Thoracic aorta (tissue), 2 donors: ENCODE results near the gene TNFRSF12A. TPM values are rescaled to one million over a fixed set of nuclear protein-coding genes. Genes with fewer than 3 reads are reported as not detected.

ENCODE experiments used
- ATAC-seq: fragments of 150-250 bp; one replicate; pipeline ENCODE4 v1.8.0; 2017; ENCODE audit warnings: low read depth; ENCODE audit not compliant: insufficient number of reproducible peaks, low FRiP score
- DNase-seq: peaks from one replicate; pipeline ENCODE4 v3.0.0-alpha.2; 2020; ENCODE audit warnings: low spot score
- H3K27ac ChIP-seq, 2 donors: fragments of 200-600 bp; sonication (generic); 1 replicate in 1 of 2; 2 replicates in 1 of 2; pipeline ENCODE4 v1.5.1; 2016; ENCODE audit warnings: mild to moderate bottlenecking in 2 of 2, moderate library complexity in 2 of 2
- H3K27me3 ChIP-seq: fragments of 200-600 bp; sonication (generic); replicated peaks from 2 replicates; pipeline ENCODE4 v1.6.0; 2016; ENCODE audit warnings: mild to moderate bottlenecking; ENCODE audit not compliant: insufficient read depth
- H3K36me3 ChIP-seq: fragments of 200-600 bp; sonication (generic); one replicate; pipeline ENCODE4 v1.5.1; 2016
- H3K4me1 ChIP-seq, 2 donors: fragments of 200-600 bp; sonication (generic); 1 replicate in 1 of 2; 2 replicates in 1 of 2; pipeline versions ENCODE4 v1.5.1 to v1.6.0; 2016; ENCODE audit warnings: low read depth in 2 of 2, mild to moderate bottlenecking in 1 of 2; ENCODE audit not compliant: control insufficient read depth in 1 of 2
- H3K4me3 ChIP-seq: fragments of 200-600 bp; sonication (generic); 2 replicates; pipeline ENCODE4 v1.5.1; 2016; ENCODE audit warnings: mild to moderate bottlenecking
- H3K9me3 ChIP-seq: fragments of 200-600 bp; sonication (generic); 2 replicates; pipeline ENCODE4 v1.5.1; 2016
- total RNA-seq, 2 donors: library from RNA; depleted of rRNA; stranded (reverse); fragments of >200 nt; gene quantifications; one replicate each; pipeline versions ENCODE4 v1.1.0 to v1.2.3, GENCODE V29; 2016
- TF ChIP-seq, protein P1 (sequence below): fragments of 200-600 bp; sonication (generic); IDR thresholded peaks from one replicate; pipeline ENCODE4 v1.5.1; 2019; ENCODE audit warnings: antibody characterized with exemption

The TNFRSF12A gene
- total RNA-seq, 2 donors from 2014 or later: 274 to 461 TPM

DNA sequence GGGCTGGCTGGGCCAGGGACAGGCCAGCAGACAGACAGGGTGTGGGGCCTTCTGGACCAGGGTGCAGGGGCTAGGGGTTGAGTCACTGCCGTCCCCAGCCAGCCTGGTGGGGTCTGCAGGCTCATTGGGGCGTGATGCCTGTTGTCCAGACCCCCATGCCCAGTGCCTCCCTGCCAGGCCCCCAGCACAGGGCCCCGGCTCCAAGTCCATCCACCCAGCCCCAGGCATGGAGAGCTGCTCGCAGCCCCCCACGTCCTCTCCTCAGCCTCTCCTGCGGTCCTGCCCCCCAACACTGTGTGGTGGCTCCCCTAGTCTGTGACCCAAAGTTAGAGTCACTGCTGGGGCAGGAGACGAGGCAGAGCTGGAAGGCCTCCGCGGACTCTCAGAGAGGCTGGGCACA, 32.9 kb upstream of the TNFRSF12A start:
- DNase-seq (no peak), ATAC-seq (no peak)
- Histone ChIP-seq H3K27me3 (no peaks in the 10 kb centered on the region), H3K4me3 (no peak overlapping the region), H3K9me3 (no peaks in the 10 kb centered on the region), H3K4me1 (peaks cover 0 to 13% of the 10 kb centered on the region in 2 donors), H3K36me3 (no peaks in the 10 kb centered on the region), H3K27ac (no peak overlapping the region)
- TF ChIP-seq, protein P1, sequence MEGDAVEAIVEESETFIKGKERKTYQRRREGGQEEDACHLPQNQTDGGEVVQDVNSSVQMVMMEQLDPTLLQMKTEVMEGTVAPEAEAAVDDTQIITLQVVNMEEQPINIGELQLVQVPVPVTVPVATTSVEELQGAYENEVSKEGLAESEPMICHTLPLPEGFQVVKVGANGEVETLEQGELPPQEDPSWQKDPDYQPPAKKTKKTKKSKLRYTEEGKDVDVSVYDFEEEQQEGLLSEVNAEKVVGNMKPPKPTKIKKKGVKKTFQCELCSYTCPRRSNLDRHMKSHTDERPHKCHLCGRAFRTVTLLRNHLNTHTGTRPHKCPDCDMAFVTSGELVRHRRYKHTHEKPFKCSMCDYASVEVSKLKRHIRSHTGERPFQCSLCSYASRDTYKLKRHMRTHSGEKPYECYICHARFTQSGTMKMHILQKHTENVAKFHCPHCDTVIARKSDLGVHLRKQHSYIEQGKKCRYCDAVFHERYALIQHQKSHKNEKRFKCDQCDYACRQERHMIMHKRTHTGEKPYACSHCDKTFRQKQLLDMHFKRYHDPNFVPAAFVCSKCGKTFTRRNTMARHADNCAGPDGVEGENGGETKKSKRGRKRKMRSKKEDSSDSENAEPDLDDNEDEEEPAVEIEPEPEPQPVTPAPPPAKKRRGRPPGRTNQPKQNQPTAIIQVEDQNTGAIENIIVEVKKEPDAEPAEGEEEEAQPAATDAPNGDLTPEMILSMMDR: no peak

DNA sequence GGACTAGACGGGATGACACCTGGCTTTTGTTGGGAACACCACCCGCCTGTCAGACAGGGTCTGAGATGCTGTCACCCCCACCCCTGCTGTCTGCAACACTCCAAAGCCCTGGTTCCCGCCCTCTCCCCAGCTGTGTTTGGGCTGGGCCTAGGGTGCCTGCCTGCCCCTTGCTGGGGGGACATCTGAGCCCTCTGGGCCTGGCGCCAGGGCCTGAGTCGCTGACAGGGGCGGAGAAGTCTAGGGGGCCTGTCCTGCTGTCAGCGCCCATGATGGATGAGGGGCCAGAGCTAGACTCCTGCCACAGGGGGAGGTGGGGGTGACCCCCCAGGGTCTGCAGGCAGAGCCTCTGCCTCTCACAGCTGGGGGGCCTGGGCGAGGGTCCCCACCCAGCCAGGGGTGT, 32.3 kb upstream of the TNFRSF12A start:
- DNase-seq (no peak), ATAC-seq (no peak)
- no peak overlapping the region for H3K4me3 ChIP-seq
- no peaks in the 10 kb centered on the region for H3K27me3 ChIP-seq
- H3K4me1 ChIP-seq: peaks cover 0 to 13% of the 10 kb centered on the region in 2 donors
- no peaks in the 10 kb centered on the region for H3K9me3 ChIP-seq
- TF ChIP-seq, protein P1: no peak
- no peaks in the 10 kb centered on the region for H3K36me3 ChIP-seq
- no peak overlapping the region for H3K27ac ChIP-seq

DNA sequence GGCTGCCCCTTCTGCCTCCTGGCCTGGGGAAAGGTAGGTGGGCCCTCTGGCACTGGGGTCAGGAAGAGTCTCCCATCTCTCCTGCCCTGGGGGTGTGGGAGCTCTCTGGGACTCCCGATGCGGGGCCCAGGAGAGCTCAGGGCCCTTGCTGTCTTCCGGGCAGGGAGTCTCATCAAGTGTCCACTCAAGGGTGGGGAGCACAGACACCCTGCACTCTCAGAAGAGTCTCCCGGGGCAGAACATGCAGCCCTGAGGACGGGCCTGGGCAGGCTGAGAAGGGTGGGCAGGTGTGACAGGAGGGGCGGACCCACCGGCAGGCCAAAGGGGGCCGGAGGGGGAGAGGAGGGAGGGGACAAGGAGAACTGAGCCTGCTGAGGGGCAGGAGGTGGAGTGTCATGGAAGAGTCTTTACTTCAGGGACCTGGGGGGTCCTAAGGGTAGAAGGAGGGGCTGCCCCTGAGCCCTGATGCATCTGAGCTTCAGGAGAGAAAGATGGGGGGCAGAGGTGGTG, 31.5 kb upstream of the TNFRSF12A start:
- Histone ChIP-seq H3K36me3 (no peaks in the 10 kb centered on the region), H3K27me3 (no peaks in the 10 kb centered on the region), H3K9me3 (no peaks in the 10 kb centered on the region), H3K4me3 (no peak overlapping the region), H3K27ac (no peak overlapping the region), H3K4me1 (peaks cover 0 to 12% of the 10 kb centered on the region in 2 donors)
- TF ChIP-seq, protein P1: no peak
- DNase-seq (no peak), ATAC-seq (no peak)

DNA sequence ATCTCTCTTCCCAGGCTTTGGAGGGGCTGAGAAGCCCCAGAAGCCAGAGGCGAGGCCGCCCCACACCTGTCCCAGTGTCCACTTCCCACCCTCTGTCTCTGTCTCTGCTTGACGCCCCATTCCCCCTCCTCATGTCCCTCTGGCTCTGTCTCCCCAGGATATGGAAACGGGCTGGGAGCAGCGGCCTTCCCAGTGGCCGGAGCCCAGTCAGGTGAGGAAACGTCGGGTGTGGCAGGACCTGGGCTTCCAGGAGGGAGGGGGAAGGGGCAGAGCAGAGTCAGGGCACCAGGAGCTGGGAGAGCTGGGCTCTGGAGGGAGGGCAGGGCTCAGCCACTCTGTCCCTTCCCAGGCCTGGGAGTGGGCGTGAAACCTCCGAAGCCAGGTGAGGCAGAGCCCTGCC, 29.3 kb upstream of the TNFRSF12A start:
- TF ChIP-seq, protein P1: no peak
- no peak overlapping the region for H3K27ac ChIP-seq
- H3K9me3 ChIP-seq: no peaks in the 10 kb centered on the region
- ATAC-seq: no peak
- peaks cover 0 to 2% of the 10 kb centered on the region in 2 donors for H3K4me1 ChIP-seq
- no peak overlapping the region for H3K4me3 ChIP-seq
- no peaks in the 10 kb centered on the region for H3K27me3 ChIP-seq
- H3K36me3 ChIP-seq: no peaks in the 10 kb centered on the region
- no peak for DNase-seq

DNA sequence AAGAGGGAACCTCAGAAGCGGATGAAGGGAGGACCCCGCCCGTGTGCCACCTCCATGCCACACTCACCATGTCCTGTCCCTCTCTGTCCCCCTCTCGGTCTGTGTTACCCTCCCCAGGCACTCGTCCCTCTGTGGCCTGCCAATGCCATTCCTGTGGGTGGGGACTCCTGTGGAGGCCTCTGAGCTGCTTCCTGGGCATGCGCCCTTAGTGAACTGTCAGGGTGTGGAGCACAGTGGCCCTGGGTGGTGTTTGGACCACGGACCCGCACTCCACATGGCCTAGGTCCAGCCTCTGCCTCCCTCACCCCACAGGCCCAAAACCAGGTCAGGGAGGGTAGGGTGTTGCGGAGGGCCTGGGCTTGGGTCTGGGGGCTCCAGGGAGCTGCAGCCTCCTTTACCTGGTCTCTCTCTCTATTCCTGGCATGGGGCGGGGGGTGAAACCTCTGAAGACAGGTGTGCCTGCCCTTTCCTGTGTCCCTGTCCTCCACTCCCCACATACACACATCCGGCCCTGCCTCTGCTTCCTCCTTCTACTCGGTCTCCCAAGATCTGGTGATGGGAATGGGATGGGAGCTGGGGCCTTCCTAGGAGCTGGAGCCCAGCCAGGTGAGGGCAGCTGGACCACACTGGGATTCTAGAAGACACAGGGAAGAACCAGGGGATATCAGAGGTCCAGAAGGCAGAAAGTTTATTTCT, 28.5 kb upstream of the TNFRSF12A start:
- H3K27me3 ChIP-seq: no peaks in the 10 kb centered on the region
- H3K27ac ChIP-seq: no peak overlapping the region
- TF ChIP-seq, protein P1: no peak
- H3K9me3 ChIP-seq: no peaks in the 10 kb centered on the region
- H3K36me3 ChIP-seq: no peaks in the 10 kb centered on the region
- no peaks in the 10 kb centered on the region for H3K4me1 ChIP-seq
- no peak overlapping the region for H3K4me3 ChIP-seq
- DNase-seq (no peak), ATAC-seq (no peak)
